Vagina (tissue), 2 donors: Measurements from ENCODE around the gene TBCD. TPM values are rescaled to one million over a fixed set of nuclear protein-coding genes. Genes with fewer than 3 reads are reported as not detected.

Source experiments
- DNase-seq, 2 donors: peaks; one replicate each; pipeline ENCODE4 v3.0.0-alpha.2; 2017; ENCODE audit errors: extremely low spot score in 2 of 2
- H3K27ac ChIP-seq: fragments of 200-600 bp; sonication (generic); one replicate; pipeline ENCODE4 v1.5.1; 2019
- H3K27me3 ChIP-seq: fragments of 200-600 bp; sonication (generic); one replicate; pipeline ENCODE4 v1.5.1; 2019
- H3K36me3 ChIP-seq, 2 donors: fragments of 200-600 bp; sonication (generic); one replicate each; pipeline ENCODE4 v1.5.1; 2017 to 2019
- H3K4me1 ChIP-seq: fragments of 200-600 bp; sonication (generic); one replicate; pipeline ENCODE4 v1.5.1; 2019
- H3K4me3 ChIP-seq, 2 donors: fragments of 200-600 bp; sonication (generic); 1 replicate in 1 of 2; 2 replicates in 1 of 2; pipeline ENCODE4 v1.5.1; 2016 to 2019
- H3K9me3 ChIP-seq: fragments of 200-600 bp; sonication (generic); one replicate; pipeline ENCODE4 v1.5.1; 2019
- CTCF ChIP-seq, 3 experiments: fragments of 450-650 bp in 2 of 3; fragments of 200-600 bp in 1 of 3; sonication (generic) in 1 of 3; IDR thresholded peaks; one replicate each; pipeline ENCODE4 v1.5.1; 2017 to 2019; ENCODE audit warnings: antibody characterized with exemption in 3 of 3, mild to moderate bottlenecking in 2 of 3, moderate library complexity in 2 of 3
- POLR2A ChIP-seq, 2 donors: fragments of 450-650 bp; IDR thresholded peaks; one replicate each; pipeline ENCODE4 v1.6.1; 2017; ENCODE audit warnings: antibody characterized with exemption in 2 of 2, mild to moderate bottlenecking in 2 of 2, moderate library complexity in 2 of 2
- POLR2AphosphoS5 ChIP-seq, 2 donors: sonication (generic); formaldehyde crosslinking; IDR thresholded peaks; one replicate each; pipeline ENCODE4 v1.9.0; 2017; ENCODE audit warnings: antibody characterized with exemption in 2 of 2, mild to moderate bottlenecking in 2 of 2, low read depth in 1 of 2; ENCODE audit not compliant: insufficient read depth in 1 of 2
- intact Hi-C: fragments of 100-400 bp; cut with DNase I; formaldehyde crosslinking; loops from one replicate; pipeline ENCODE4 v1.15.1; 2023
- total RNA-seq: library from RNA; depleted of rRNA; stranded (reverse); fragments of >200 nt; gene quantifications from one replicate; pipeline ENCODE4 v1.2.3, GENCODE V29; 2016

The TBCD gene
- total RNA-seq, 1 donor from 2014 or later = 79.3 TPM

- intact Hi-C loops = no loop called here
- peaks cover 58% of the 10 kb centered on the region for H3K4me1 ChIP-seq
- no peaks in the 10 kb centered on the region for H3K27me3 ChIP-seq
- H3K27ac ChIP-seq = no peak overlapping the region
- DNase-seq = no peak
- no peak overlapping the region for H3K4me3 ChIP-seq
- H3K9me3 ChIP-seq = no peaks in the 10 kb centered on the region
- no peaks in the 10 kb centered on the region for H3K36me3 ChIP-seq
- TF ChIP-seq POLR2A (IDR thresholded peaks at IDR 0.05) (no peak), CTCF (IDR thresholded peaks at IDR 0.05) (no peak), POLR2AphosphoS5 (IDR thresholded peaks at IDR 0.05; ENCODE audit: insufficient read depth in 1 of 2, low read depth in 1 of 2) (no peak)
These were observed 110.3 kb downstream of the TBCD start for GRCh38 chr17:82862191-82862590.

- intact Hi-C loops = no loop called here
- Histone ChIP-seq H3K4me3 (no peak overlapping the region), H3K27me3 (no peaks in the 10 kb centered on the region), H3K4me1 (peaks cover 65% of the 10 kb centered on the region), H3K27ac (peak overlapping the region; percentile 40), H3K9me3 (no peaks in the 10 kb centered on the region), H3K36me3 (no peaks in the 10 kb centered on the region)
- no peak for DNase-seq
- TF ChIP-seq CTCF (IDR thresholded peaks at IDR 0.05) (no peak), POLR2AphosphoS5 (IDR thresholded peaks at IDR 0.05; ENCODE audit: insufficient read depth in 1 of 2, low read depth in 1 of 2) (no peak), POLR2A (IDR thresholded peaks at IDR 0.05) (no peak)
These were observed 111.0 kb downstream of the TBCD start for GRCh38 chr17:82862737-82863382.

GRCh38 chr17:82863383-82863940 is 111.6 kb downstream of the TBCD start:
- no peak for DNase-seq
- peaks cover 69% of the 10 kb centered on the region for H3K4me1 ChIP-seq
- no peaks in the 10 kb centered on the region for H3K36me3 ChIP-seq
- H3K27me3 ChIP-seq = no peaks in the 10 kb centered on the region
- intact Hi-C loops = no loop called here
- no peak overlapping the region for H3K4me3 ChIP-seq
- TF ChIP-seq POLR2AphosphoS5 (IDR thresholded peaks at IDR 0.05; ENCODE audit: insufficient read depth in 1 of 2, low read depth in 1 of 2) (no peak), POLR2A (IDR thresholded peaks at IDR 0.05) (no peak), CTCF (IDR thresholded peaks at IDR 0.05) (no peak)
- no peaks in the 10 kb centered on the region for H3K9me3 ChIP-seq
- peak overlapping the region; percentile 40 for H3K27ac ChIP-seq

- no peaks in the 10 kb centered on the region for H3K27me3 ChIP-seq
- no peak for DNase-seq
- no peaks in the 10 kb centered on the region for H3K36me3 ChIP-seq
- TF ChIP-seq POLR2A (IDR thresholded peaks at IDR 0.05) (no peak), CTCF (IDR thresholded peaks at IDR 0.05) (no peak), POLR2AphosphoS5 (IDR thresholded peaks at IDR 0.05; ENCODE audit: insufficient read depth in 1 of 2, low read depth in 1 of 2) (peak; percentile 24 to 30)
- H3K4me1 ChIP-seq = peaks cover 69% of the 10 kb centered on the region
- no peaks in the 10 kb centered on the region for H3K9me3 ChIP-seq
- H3K4me3 ChIP-seq = no peak overlapping the region
- H3K27ac ChIP-seq = peak overlapping the region; percentile 40
- intact Hi-C loops = no loop called here
These were observed 112.3 kb downstream of the TBCD start for GRCh38 chr17:82863941-82864712.
